ENCODE data around the gene LPGAT1.

Gene LPGAT1

GRCh38 chr1:211843018-211843417, 12.5 kb upstream of the LPGAT1 start:
- H3K36me3 ChIP-seq (replicated peaks; ENCODE audit: low read depth, low read length) = no peaks in the 10 kb centered on the region
- no peaks in the 10 kb centered on the region for H4K20me1 ChIP-seq (ENCODE audit: insufficient read depth, low read length)
- H2AFZ ChIP-seq (ENCODE audit: low read depth, low read length) = no peak overlapping the region; the same call in 1 of the 2 replicates
- no peak overlapping the region for H3K27ac ChIP-seq (ENCODE audit: low read length)
- no peak overlapping the region for H3K4me2 ChIP-seq (ENCODE audit: low read length)
- H3K9me3 ChIP-seq (ENCODE audit: insufficient read depth, low read length) = no peaks in the 10 kb centered on the region
- no peaks in the 10 kb centered on the region for H3K27me3 ChIP-seq (ENCODE audit: low read depth, low read length)
- TF ChIP-seq EZH2phosphoT487 (IDR thresholded peaks at IDR 0.05; ENCODE audit: low read depth) (no peak), CTCF (IDR thresholded peaks at IDR 0.05; ENCODE audit: low read depth, low read length) (no peak)
- H3K9ac ChIP-seq (ENCODE audit: low read length) = no peak overlapping the region
- no peak overlapping the region for H3K4me3 ChIP-seq (ENCODE audit: low read length)
- peaks cover 5% of the 10 kb centered on the region; the same call in 1 of the 2 replicates for H3K4me1 ChIP-seq (ENCODE audit: low read length)
- no peaks in the 10 kb centered on the region for H3K79me2 ChIP-seq (ENCODE audit: low read length)

GRCh38 chr1:211842518-211842917, 12.0 kb upstream of the LPGAT1 start:
- no peak overlapping the region for H3K27ac ChIP-seq (ENCODE audit: low read length)
- no peaks in the 10 kb centered on the region for H3K9me3 ChIP-seq (ENCODE audit: insufficient read depth, low read length)
- no peak overlapping the region for H3K4me3 ChIP-seq (ENCODE audit: low read length)
- H4K20me1 ChIP-seq (ENCODE audit: insufficient read depth, low read length) = no peaks in the 10 kb centered on the region
- no peak overlapping the region for H2AFZ ChIP-seq (ENCODE audit: low read depth, low read length)
- H3K79me2 ChIP-seq (ENCODE audit: low read length) = no peaks in the 10 kb centered on the region
- TF ChIP-seq CTCF (IDR thresholded peaks at IDR 0.05; ENCODE audit: low read depth, low read length) = no peak
- TF ChIP-seq EZH2phosphoT487 (IDR thresholded peaks at IDR 0.05; ENCODE audit: low read depth) = no peak
- H3K36me3 ChIP-seq (replicated peaks; ENCODE audit: low read depth, low read length) = no peaks in the 10 kb centered on the region
- H3K27me3 ChIP-seq (ENCODE audit: low read depth, low read length) = no peaks in the 10 kb centered on the region
- H3K4me1 ChIP-seq (ENCODE audit: low read length) = peaks cover 5% of the 10 kb centered on the region; the same call in 1 of the 2 replicates
- H3K4me2 ChIP-seq (ENCODE audit: low read length) = no peak overlapping the region
- no peak overlapping the region for H3K9ac ChIP-seq (ENCODE audit: low read length)

- Histone ChIP-seq H3K27me3 (ENCODE audit: low read depth, low read length) (no peaks in the 10 kb centered on the region), H3K9me3 (ENCODE audit: insufficient read depth, low read length) (no peaks in the 10 kb centered on the region), H3K36me3 (replicated peaks; ENCODE audit: low read depth, low read length) (no peaks in the 10 kb centered on the region), H3K9ac (ENCODE audit: low read length) (no peak overlapping the region), H3K4me3 (ENCODE audit: low read length) (no peak overlapping the region), H3K4me1 (ENCODE audit: low read length) (peaks cover 5% of the 10 kb centered on the region; the same call in 1 of the 2 replicates), H3K79me2 (ENCODE audit: low read length) (no peaks in the 10 kb centered on the region), H3K27ac (ENCODE audit: low read length) (no peak overlapping the region), H4K20me1 (ENCODE audit: insufficient read depth, low read length) (no peaks in the 10 kb centered on the region), H3K4me2 (ENCODE audit: low read length) (no peak overlapping the region), H2AFZ (ENCODE audit: low read depth, low read length) (no peak overlapping the region)
- TF ChIP-seq EZH2phosphoT487 (IDR thresholded peaks at IDR 0.05; ENCODE audit: low read depth) (no peak), CTCF (IDR thresholded peaks at IDR 0.05; ENCODE audit: low read depth, low read length) (no peak)
Observed at GRCh38 chr1:211839106-211839505, 8.5 kb upstream of the LPGAT1 start.

- Histone ChIP-seq H3K4me3 (ENCODE audit: low read length) (no peak overlapping the region), H4K20me1 (ENCODE audit: insufficient read depth, low read length) (no peaks in the 10 kb centered on the region), H3K4me1 (ENCODE audit: low read length) (peaks cover 33% of the 10 kb centered on the region), H3K9me3 (ENCODE audit: insufficient read depth, low read length) (no peaks in the 10 kb centered on the region), H3K79me2 (ENCODE audit: low read length) (peaks cover 13% of the 10 kb centered on the region), H3K27ac (ENCODE audit: low read length) (no peak overlapping the region), H3K4me2 (ENCODE audit: low read length) (no peak overlapping the region), H3K9ac (ENCODE audit: low read length) (no peak overlapping the region), H2AFZ (ENCODE audit: low read depth, low read length) (no peak overlapping the region), H3K36me3 (replicated peaks; ENCODE audit: low read depth, low read length) (peaks cover 6% of the 10 kb centered on the region), H3K27me3 (ENCODE audit: low read depth, low read length) (no peaks in the 10 kb centered on the region)
- TF ChIP-seq CTCF (IDR thresholded peaks at IDR 0.05; ENCODE audit: low read depth, low read length) (no peak), EZH2phosphoT487 (IDR thresholded peaks at IDR 0.05; ENCODE audit: low read depth) (no peak)
Observed at GRCh38 chr1:211833174-211833820, 2.7 kb upstream of the LPGAT1 start.

Measured in OCI-LY3 (cell line).